Superior temporal gyrus (tissue), 1 donor: ENCODE data around the gene ZNF497.
A peak's percentile ranks its signal among the peaks of the same experiment; 100 is the strongest.
"Not testable (repeated sequence)": the region's sequence is repeated elsewhere in the genome, so short reads cannot be mapped to it uniquely, and the experiment has no call there.

Source experiments
- DNase-seq: peaks from one replicate; pipeline ENCODE4 v3.0.0-alpha.2; 2016; ENCODE audit errors: extremely low spot score

The ZNF497 gene

DNA sequence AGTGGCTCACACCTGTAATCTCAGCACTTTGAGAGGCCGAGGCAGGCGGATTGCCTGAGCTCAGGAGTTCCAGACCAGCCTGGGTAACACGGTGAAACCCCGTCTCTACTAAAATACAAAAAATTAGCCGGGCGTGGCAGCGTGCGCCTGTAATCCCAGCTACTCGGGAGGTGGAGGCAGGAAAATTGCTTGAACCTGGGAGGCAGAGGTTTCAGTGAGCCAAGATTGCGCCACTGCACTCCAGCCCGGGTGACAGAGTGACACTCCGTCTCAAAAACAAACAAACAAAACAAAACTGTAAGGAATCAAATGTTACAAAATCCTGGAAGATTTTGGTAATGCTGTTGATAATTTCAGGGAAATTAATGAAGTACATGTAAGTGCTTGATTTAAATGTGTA lies 14.5 kb downstream of the ZNF497 start:
- not testable (repeated sequence) for DNase-seq

DNA sequence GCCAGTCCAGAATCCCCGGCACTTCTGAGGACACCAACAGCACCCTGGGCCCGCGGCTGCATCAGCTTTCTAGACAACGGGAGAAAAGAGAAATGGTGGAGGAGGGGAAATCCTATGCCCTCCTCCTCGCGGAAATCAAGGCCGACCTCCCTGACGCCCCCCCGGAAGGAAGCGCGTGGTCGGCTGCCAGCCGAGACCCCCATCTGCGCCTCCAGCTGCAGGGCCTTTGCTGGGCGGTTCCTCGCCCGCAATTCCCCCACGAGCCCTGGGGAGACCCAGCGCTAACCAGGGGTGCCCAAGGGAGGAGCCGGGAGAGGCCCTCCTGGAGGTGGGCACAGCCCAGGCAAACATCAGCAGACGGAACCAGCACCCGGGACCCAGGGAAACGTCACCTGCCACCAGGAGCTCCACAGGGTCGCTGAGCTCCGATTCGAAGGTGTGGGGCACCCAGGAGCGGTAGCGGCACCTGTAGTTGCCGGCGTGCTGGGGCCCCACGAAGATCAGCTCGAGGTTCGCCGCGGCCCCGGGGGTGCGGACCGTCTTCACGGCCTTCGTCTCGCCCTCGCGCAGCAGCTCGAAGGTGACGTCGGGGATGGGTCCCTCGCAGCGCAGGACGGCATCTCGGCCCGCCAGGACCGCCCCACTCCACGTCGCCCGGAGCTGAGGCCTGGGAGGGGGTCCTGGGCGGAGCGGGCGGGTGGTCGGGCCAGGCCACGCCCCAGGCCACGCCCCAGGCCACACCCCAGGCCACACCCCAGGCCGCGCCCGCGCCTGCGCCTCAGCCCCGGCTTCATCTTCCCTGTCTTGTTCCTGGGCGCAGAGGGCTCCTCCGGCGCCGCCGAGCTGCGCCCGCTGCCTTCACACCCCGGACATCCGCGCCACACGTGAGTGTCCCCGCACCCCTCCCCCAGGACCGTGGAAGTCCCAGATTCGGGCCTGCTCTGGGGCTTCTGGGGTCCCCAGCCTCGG lies 15.3 kb downstream of the ZNF497 start:
- DNase-seq, result peak; percentile 78

DNA sequence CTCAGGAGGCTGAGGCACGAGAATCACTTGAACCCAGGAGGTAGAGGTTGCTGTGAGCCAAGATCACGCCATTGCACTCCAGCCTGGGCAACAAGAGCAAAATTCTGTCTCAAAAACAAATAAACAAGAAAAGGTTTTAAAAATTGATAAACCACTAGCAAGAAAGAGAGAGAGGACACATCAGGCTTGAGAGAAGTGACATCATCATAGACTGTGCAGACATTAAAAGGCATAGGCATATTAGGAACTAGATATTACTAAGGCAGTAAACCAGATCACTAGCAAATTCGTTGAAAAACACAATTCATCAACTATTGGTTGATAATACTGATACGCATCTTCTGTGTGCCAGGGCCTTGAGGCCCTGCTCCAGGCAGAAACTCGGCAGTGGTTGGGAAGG lies 17.0 kb downstream of the ZNF497 start:
- peak; percentile 12 for DNase-seq

- no peak for DNase-seq
Measured at GRCh38 chr19:58338825-58339558, 23.6 kb downstream of the ZNF497 start.

DNA sequence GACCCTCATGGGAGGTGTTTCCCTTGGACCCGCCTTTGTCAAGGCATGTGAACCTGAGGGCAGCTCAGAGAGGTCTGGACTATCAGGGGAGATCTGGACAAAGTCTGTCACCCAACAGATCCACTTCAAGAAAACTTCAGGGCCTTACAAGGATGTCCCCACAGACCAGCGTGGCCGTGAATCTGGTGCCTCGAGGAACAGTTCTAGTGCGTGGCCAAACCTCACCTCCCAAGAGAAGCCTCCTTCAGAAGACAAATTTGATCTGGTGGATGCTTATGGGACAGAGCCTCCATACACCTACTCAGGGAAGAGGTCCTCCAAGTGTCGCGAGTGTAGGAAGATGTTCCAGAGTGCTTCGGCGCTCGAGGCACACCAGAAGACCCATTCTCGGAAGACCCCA lies 24.2 kb downstream of the ZNF497 start:
- no peak for DNase-seq

DNA sequence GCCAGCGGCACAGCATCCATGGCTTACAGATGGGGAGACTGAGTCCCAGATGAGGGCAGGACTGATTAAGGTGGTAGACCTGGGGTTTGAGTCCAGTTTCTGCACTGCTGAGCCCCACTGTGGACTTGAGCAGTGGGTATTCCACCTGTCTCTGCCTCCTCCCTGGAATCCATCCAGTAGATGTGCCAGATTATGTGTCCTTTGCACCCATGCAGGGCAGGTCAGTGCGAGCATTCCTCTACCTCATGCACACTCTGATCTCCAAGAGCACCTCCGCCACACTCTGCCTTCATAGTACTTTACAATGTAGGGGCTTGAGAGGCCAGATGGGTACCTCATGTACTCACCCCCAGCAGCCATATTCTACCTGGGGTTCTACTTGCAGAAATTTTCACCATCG lies 25.7 kb downstream of the ZNF497 start:
- no peak for DNase-seq

DNA sequence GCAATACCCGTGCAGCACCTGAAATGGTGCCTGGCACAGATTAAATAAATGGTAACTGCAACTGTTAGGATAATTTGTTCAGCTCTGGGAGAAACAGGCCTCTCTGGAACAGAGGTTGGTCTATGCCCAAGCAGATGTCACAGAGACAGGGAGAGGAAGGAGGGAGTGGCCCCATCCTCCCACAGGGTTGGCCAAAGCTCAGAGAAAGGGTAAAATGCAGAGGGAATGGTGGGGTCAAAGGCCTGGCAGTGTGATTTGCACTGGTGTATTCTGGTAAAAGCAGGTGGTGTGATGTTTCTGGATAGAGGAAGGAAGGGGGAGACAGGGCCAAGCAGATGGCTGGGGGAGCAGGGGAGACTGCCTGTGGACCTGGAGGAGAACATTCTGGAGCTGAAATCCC lies 26.3 kb downstream of the ZNF497 start:
- DNase-seq, result no peak

DNA sequence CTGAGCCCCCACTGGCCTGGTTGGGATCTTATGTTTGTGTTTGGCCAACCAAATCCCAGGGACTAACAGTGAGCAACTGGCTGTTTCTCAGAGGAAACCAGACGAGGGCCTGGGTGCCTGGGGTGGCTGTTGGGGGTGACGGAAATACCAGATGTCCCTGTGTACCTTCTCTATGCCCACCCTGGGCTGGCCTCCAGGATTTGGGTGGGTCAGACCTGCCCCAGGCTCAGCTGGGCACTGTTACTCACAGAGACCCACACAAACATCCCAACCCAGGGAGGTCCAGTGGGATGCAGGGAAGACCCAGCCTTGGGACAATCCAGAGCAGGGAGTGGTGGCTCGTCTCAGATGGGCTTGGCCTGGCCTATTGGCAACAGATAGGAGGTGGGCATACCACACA lies 26.9 kb downstream of the ZNF497 start:
- no peak for DNase-seq

DNA sequence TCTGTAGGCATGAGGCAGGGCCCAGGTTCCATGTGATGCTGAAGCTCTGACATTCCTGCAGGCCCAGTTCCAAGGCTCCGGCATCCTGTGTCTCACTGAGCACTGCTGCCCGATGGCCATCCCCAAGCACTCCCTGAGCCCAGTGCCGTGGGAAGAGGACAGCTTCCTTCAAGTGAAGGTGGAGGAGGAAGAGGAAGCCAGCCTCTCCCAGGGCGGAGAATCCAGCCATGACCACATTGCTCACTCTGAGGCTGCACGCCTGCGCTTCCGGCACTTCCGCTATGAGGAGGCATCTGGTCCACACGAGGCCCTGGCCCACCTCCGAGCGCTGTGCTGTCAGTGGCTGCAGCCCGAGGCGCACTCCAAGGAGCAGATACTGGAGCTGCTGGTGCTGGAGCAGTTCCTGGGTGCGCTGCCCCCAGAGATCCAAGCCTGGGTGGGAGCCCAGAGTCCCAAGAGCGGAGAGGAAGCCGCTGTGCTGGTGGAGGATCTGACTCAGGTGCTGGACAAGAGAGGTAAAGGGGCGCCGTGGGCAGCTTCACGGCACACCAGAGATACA lies 27.8 kb downstream of the ZNF497 start:
- DNase-seq, result no peak

- DNase-seq, result no peak
Measured at GRCh38 chr19:58332697-58333096, 29.9 kb downstream of the ZNF497 start.

DNA sequence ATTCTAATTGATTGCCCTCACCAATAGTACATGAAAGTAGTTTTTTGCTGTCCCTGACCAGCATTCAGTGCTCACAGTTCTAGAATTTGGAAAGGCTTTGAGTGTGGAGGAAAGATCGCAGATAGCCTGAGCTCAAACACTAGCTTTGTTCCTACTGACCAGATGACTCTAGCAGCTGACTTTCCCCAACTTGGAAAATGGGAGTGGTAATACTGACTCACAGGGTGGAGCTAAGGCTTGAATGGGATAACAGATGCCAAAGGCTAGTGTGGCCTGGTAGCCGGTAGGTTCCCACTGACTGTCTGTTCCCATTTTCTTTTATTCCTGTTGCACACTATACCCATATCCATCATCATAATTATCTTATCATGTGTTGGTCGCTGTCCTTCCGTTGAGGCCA lies 32.1 kb downstream of the ZNF497 start:
- DNase-seq, result peak; percentile 97

DNA sequence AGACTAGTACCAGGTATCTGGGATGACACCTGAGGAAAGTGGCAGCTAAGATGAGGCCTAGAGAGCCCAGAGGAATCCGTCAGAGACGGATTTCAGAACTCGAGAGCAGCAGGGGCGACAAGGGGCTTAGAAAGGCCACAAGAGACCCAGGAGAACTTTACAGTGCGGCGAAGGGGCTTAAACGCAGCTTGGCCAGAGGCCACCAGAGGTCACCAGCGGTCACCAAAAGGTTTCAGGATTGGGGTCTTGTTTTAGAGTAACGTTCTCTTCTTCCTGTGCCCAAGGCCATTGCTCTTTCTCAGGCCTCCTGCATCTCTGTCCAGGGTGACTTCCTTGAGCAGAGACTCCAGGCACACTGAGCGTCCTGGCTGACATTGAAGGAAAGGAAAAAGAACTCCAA lies 33.6 kb downstream of the ZNF497 start:
- no peak for DNase-seq

DNA sequence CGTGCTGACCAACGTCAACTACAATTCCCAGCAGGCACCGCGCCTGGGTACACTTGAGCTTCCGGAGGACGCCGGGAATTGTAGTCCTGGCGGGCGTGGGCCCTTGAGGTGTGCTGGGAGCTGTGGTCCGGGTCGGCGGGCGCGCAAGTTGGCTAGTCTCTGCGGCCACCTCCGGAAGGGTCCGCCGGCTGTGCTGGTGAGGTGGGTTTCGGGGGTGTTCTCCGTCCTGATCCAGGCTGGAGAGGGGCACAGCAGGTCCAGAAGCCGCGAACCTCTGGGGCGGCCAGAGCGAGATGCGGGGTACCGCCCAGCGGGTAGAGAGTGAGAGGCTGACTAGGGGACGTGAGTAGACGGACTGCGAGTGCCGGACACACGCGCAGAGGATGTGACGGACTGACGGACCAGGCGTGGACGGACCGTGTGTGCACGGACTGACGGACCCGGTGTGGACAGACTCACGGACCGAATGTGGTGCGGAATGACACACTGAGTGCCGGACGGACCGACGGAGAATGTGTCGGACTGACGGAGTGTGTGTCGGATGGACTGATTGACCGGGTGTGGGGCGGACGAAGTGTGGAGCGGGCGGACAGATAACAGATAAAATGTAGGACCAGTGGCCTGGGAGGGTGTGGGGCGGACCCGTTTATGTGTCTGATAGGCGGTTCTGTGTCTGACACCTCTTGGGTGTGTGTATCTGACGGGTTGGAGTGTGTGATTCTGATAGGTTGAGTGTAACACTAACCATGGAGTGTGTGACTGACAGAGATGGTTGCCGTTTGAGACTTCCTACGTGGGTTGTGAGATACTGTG lies 35.4 kb downstream of the ZNF497 start, which contains the start of gene ZSCAN22:
ZSCAN22 (plus strand) TSS at position 81 of the 813 bp plus-strand sequence. CDS start 7,809 bp downstream, outside the sequence.
- peak; percentile 99 for DNase-seq

DNA sequence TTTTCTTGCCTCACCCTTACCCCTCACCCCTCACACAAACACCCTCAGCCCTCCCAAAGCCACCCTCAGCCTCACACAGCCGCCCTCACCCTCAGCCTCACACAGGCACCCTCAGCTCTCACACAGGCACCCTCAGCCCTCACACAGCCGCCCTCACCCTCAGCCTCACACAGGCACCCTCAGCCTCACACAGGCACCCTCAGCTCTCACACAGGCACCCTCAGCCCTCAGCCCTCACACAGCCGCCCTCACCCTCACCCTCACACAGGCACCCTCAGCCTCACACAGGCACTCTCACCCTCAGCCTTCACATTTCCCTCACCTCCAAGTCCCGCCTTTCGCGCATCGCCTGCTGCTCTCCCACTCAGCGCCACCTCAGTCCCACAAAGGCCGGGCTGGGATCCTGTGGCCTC lies 36.0 kb downstream of the ZNF497 start:
- DNase-seq, result no peak

DNA sequence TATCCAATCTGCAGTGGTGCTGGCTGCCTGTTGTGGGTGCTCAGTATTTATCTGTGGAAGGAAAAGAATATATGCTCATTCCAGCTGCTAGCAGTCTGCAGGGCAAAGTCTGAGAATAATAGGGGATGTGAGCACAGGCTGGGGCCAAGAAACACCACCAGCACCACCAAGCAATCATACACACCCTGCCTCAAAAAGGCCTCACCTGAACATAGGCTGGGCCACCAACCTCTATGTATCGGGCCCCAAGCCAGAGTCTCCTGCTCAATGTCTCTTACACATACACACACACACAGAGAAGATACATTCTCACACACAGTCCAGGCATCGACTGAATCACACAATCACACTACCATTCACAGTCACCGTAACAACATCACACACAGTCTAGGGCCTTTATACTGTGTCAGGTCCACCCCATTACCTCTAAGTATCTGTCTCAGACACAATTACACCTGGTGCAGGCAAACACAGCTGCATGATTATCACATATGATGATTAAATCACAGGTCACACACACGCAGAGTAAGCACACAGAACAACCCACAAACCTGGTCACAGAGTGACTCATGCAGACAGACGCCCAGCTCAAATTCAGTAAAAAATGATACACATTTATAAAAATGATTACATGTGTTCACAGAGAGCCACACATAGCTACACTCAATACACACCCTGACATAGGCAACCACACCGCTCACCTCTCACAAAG lies 37.1 kb downstream of the ZNF497 start:
- no peak for DNase-seq

DNA sequence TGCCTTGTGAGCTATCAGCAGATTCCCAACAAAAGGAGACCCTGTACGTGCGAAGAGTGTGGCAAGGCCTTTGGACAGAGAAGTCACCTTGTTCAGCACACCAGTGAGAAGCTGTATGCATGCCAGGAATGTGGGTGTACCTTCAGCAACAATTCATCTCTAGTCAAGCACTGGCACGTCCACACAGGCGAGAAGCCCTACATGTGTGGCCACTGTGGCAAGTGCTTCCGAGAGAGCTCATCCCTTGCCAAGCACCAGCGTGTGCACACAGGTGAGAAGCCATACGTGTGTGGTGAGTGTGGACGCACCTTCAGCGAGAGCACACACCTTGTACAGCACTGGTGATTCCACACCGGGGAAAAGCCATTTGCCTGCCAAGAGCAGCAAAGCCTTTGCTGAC lies 43.3 kb downstream of the ZNF497 start:
- DNase-seq, result peak; percentile 13

GRCh38 chr19:58318297-58318696 lies 44.3 kb downstream of the ZNF497 start:
- DNase-seq, result no peak

GRCh38 chr19:58317476-58318072 lies 45.0 kb downstream of the ZNF497 start:
- DNase-seq, result no peak

DNA sequence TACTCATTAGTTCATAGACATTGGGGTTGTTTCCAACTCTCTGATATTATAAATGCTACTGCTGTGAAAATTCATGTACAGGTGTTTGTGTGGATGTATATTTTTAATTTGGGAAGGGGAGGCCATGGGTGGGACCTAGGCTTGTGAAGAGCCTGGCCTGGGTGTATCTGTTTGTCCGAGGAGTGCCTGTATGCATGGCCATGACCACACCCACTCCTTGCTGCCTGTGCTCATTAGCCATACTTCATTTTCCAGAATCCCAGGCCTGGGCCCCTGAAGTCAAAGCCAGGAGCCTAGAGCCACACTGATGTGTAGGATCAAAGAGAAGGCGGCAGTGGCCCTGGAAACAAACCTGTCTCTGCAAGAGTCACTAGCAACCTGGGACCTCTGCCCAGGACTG lies 47.0 kb downstream of the ZNF497 start:
- DNase-seq, result no peak

DNA sequence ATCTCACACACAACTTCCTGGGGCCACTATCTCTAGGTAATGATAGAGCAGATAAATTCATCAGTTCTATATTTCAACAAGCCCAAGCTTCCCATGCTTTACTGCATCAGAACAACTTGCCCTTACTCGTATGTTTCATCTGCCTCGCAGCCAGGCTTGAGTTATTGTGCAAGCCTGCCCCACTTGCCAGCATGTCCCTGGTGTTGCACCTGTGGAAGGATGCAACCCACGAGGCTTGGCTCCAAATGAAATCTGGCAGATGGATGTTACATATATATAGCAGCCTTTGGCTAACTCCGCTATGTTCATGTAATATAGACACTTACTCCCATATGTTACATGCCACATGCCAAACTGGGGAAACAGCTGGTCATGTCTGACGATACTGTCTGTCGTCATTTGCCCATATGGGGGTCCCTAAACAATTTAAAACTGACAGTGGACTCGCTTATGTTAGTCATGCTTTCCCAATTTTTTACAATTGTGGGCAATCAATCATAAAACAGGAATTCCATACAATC lies 51.1 kb downstream of the ZNF497 start:
- peak; percentile 40 for DNase-seq
